G401.6 (cell line): ENCODE measurements around the gene WNT3A.

Experiments used
- FAIRE-seq: peaks from 2 replicates; lab custom pipeline; 2012; peaks lifted over from hg19 to GRCh38; lab: Jason Lieb, UNC

The WNT3A gene

DNA sequence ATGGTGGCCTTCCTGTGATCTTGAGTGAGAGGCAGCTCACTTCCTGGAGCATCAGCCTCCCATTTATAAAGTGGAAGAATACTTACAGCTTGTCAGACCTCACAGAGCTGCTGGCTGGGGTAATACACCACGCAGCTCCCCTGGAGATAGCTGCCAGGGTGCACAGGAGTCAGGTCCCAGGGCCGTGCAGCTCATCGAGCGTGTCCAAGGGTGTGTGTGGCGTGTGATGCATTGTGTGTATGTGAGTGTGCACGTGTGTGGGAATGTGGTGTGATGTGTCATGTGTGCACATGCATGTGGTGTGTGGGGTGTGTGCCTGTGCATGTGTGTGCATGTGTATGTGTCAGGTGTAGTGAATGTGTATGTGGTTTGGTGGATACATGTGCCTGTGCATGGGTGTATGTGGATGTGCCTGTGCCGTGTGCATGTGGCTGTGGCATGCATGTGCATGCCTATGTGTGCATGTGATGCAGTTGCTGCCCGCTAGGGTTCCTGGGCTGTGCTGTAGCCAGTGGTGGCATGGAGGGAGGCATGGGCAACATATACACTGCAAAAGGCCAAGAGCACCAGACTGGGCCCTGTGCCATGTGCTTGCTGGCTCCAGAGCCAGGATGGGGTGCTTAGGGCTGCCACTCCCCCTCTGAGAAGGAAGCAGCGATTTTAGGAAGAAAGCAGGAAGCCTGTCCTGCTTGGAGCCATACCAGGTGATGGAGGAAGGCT, 24.6 kb downstream of the WNT3A start:
- no peak for FAIRE-seq

DNA sequence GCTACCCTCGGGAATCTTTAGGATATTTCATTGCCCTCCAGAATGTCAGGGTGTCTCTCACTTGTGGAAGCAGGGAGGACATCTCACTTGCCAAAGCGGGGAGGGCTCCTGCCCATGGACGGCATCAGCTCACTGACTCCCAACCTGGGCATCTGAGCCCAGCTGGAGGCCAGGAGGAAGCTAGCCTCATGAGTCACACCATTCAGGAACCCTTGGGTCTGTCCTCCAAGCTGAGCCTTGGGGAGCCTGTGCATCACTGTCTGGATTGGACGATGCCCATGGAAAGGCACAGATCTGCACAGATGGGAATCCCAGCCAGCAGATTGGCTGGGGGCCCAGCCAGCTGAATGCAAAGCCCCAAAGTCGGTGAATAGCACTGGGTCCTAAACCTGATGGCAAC, 25.2 kb downstream of the WNT3A start:
- no peak for FAIRE-seq

DNA sequence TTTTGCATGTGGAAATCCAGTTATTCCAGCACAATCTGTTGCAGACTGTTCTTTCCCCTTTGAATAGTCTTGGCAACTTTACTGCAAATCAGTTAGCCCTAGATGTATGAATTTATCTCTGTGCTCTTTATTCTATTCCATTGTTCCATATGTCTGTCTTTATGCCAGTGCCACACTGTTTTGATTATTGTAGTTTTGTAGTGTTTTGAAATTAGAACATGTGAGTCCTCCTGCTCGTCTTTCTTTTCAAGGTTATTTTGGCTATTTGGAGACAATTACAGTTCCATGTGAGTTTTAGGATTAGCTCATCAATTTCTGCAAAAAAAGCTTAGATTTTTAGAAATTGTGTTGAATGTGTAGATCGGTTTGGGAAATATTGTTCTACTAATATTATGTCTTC, 26.6 kb downstream of the WNT3A start:
- no peak for FAIRE-seq

GRCh38 chr1:228034954-228035837, 28.4 kb downstream of the WNT3A start:
- FAIRE-seq = no peak

GRCh38 chr1:228035844-228036243, 29.0 kb downstream of the WNT3A start:
- no peak for FAIRE-seq

- no peak for FAIRE-seq
Measured at GRCh38 chr1:228036701-228037231, 30.0 kb downstream of the WNT3A start.

DNA sequence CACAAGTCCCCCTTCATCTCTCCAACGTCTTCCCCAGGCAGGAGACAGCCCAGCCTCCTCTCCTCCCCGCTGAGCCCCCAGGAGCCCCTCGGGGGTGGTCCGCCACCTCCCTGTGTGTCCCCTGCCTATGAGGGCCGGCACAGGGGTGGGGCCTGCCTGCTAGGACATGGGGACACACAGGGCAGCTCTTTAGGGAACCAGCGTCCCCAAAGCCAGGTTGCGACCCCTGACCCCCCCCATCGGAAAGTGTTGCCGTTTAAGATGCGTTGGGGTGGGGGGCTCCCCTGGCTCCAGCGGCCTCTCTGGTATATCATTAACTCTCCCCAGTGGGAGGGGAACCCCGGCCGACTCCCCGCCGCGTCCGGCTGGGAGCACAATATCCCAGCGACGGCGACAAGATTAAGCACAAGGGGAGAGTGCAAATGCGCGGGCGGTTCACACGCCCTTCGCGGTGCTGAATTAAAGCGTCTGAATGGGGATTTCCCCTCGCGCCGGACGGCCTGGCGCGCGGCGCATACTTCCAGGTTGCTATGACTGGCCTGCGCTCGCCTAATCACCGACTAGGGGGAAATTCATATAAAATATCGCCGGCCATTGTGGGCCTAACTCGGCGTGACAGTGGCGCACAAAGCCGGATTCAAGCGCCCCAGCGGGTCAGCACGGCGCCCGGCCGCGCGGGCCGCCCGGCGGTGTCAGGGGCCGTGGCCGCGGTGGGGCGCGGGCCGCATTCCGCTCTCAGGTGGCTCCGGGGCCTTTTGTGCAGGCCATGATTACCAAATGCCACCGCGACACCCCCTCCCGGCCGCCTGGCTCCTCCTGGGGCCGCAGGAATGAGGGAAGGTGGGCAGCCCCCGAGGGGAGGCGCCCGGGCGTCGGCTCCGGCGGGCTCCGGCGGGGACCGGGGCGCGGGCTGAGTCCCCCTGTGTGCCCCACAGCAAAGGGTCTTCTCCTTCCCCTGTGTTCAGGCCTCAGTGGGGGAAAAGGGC, 30.9 kb downstream of the WNT3A start:
- FAIRE-seq = no peak

- FAIRE-seq = no peak
Measured at GRCh38 chr1:228038387-228039005, 31.7 kb downstream of the WNT3A start.

DNA sequence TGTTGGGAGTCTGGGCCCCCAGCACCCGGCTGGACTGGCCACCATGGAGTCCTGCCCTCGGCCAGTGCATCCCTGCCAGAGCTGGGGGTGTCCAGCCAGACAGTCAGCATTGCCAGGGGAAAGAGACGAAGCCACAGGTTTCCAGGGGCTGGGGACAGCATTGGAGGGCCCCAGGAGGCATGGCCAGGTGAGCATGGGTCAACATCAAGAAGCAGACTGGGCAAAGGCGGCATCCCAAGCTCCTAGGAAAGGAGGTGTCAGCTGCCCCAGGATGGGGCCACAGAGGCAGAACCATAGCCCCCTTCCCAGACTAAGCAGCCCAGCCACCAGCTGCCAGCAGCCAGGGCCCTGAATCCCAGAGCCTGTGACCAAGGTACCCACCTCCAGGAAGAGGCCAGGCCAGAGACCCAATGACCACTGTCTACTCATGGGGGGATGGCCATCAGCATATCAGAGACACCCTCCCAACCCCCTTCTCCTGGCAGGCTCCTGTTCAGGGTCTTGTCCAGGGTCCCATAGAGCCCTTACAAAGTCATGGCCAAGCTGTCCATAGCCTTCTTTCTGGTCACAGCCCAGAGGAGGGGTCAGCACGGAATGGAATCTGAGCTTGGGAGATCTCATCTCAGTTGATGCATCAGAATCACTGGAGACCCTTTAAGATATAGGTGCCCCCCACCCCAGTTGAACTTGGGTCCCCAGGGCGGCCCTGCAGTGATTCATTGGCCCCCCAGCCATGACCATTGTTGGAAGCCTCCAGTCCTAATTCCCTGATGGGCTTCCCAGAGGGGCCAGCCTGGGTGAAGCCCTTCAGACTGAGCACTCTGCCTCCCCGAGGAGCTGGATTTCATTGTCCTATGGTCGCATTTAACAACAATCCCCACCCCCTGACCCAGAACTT, 32.5 kb downstream of the WNT3A start:
- no peak for FAIRE-seq

DNA sequence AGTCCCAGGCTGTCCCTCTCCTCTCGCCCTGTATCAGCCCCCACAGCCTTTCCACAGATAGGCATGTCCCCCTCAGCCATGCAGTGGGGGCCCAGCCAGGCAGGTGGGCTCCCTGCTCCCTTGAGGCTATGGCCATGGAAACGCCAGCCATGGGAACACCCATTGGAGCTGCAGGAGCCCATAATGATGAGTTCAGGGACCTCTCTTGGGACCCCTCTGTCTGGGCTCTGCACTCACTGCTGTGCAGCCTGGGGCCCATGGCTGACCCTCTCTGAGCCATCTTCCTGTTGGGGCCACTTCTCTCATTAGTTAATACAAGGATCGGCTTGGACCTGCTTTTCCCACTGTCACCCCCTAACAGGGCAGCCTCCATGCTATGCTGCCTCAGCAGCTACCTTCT, 33.2 kb downstream of the WNT3A start:
- no peak for FAIRE-seq

- no peak for FAIRE-seq
Measured at GRCh38 chr1:228041316-228041715, 34.5 kb downstream of the WNT3A start.

GRCh38 chr1:228042508-228042907, 35.7 kb downstream of the WNT3A start:
- FAIRE-seq = no peak

- FAIRE-seq = no peak
Measured at GRCh38 chr1:228043281-228043848, 36.6 kb downstream of the WNT3A start.

DNA sequence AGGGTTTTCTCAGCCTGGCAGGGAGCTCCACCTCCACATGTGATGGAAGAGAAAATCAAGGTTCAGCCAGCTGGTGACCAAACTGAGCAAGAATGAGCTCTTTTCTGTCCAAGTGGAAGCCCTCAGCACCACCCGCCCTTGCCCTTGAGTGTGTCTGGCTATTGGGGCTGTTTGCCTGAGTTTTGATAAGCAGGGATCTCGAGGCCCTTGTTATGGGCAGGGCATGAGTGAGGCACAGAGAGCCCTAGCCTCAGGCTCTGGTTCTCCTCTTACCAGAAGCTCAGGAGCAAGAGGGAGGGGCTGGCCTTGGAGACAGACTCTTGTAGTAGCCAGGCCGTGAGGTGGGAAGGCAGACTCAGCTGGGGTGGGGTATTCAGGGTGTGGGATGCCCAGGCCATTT, 38.2 kb downstream of the WNT3A start:
- FAIRE-seq = no peak

DNA sequence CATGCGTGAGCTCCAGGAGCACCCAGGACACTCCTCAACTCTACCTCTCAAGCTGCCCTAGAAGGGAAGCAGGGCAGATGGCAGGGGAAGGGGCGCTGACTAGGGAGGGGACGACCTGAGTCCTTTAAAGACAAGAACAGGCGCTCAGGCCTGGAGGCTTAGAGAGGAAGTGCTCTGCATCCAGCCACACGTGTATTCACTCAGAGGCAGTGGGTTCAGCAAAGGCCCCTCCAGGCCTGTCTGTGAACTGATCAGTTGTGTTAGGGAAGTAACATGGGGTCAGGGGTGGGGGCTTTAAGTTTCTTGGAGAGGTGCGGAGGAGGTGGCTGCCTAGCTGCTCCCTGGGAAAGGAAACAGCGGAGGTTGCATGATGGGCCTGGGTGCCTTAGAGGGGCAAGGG, 38.6 kb downstream of the WNT3A start:
- no peak for FAIRE-seq

DNA sequence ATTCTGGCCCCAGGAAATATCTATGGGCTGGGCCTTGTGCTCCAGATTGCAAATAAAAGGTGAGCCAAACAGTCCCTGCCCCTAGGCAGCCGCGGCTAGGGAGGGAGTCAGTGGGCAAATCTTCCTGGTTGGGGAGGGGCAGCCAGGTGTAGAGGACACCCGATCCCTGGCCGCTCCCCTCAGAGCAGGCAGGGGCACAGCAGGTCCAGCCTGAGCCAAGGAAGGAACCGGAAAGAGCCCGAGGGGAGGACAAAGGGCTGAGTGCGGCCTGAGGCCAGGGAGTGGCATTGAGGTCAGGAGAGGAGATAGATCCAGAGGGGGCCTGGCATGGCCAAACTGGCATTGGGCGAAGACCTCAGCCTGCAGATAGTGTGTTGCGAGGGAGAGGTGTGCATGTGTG, 39.1 kb downstream of the WNT3A start:
- no peak for FAIRE-seq

GRCh38 chr1:228046421-228047182, 39.8 kb downstream of the WNT3A start:
- FAIRE-seq = no peak

DNA sequence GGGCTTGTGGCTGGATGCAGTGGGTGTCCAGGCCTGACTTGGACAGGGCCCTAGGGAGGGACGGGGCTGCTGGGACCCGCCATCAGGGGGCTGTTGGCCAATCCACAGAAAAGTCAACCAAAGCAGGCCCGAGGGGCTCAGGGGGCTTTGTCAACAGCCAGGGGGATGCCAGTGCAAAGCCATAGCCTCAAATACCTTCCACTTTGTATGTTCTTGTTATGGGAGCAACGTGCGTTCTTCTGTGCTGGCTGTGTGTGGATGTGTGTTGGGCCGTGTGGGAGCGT, 40.3 kb downstream of the WNT3A start:
- no peak for FAIRE-seq

GRCh38 chr1:228048120-228048519, 41.3 kb downstream of the WNT3A start:
- FAIRE-seq = no peak
